GM12878 (cell line): ENCODE measurements around the gene OPN4. TPM values are rescaled to one million over a fixed set of nuclear protein-coding genes. Genes with fewer than 3 reads are reported as not detected.

Experiments
- ATAC-seq: fragments of 200-7000 bp; cut with Tn5 transposase; 3 replicates; pipeline ENCODE4 v1.9.1; 2020; ENCODE audit warnings: mild to moderate bottlenecking, moderate library complexity
- BruUV-seq: library from RNA; stranded (reverse); fragments of 400-500 nt; replicated peaks from 2 replicates; lab custom pipeline; 2021; lab: Mats Ljungman, UMichigan
- CTCF ChIA-PET: fragments of 300-600 bp; sonication (Branson Sonifier 250); formaldehyde crosslinking; extraction: SDS; loops from one replicate; lab custom pipeline; 2021; ENCODE audit warnings: inconsistent platforms; lab: Yijun Ruan, JAX
- POLR2A ChIA-PET: fragments of 350-600 bp; formaldehyde crosslinking; extraction: SDS; loops from one replicate; lab custom pipeline; 2021; ENCODE audit warnings: inconsistent platforms; lab: Charles Lee
- RAD21 ChIA-PET: fragments of 300-600 bp; sonication (Branson Sonifier 250); formaldehyde crosslinking; loops from one replicate; lab custom pipeline; 2023; ENCODE audit warnings: antibody characterized with exemption; ENCODE audit not compliant: unreplicated experiment; lab: Charles Lee
- SMC1A ChIA-PET: fragments of 300-600 bp; sonication (Branson Sonifier 250); formaldehyde crosslinking; loops from one replicate; lab custom pipeline; 2023; ENCODE audit not compliant: unreplicated experiment, uncharacterized antibody; lab: Charles Lee
- DNase-seq: peaks from one replicate; pipeline ENCODE4 v3.0.0-alpha.2; 2011; ENCODE audit warnings: low read depth, low spot score
- FAIRE-seq: peaks from 3 replicates; lab custom pipeline; 2011; peaks lifted over from hg19 to GRCh38; lab: Jason Lieb, UNC
- H2AFZ ChIP-seq: 2 replicates; pipeline ENCODE4 v1.6.0; 2011; ENCODE audit warnings: low read depth, low read length, control low read depth; ENCODE audit not compliant: control insufficient read depth
- H3K27ac ChIP-seq: 2 replicates; pipeline ENCODE4 v1.5.1; 2011; ENCODE audit warnings: control low read depth; ENCODE audit not compliant: control insufficient read depth, insufficient read depth
- H3K27me3 ChIP-seq, 2 experiments: replicated peaks in 1 of 2; 2 replicates each; pipeline versions ENCODE4 v1.6.0 to v1.6.1; 2011; ENCODE audit warnings: low read length in 1 of 2; ENCODE audit not compliant: control insufficient read depth in 2 of 2, insufficient read depth in 2 of 2
- H3K36me3 ChIP-seq, 2 experiments: 2 replicates each; pipeline ENCODE4 v1.5.1; 2011; ENCODE audit warnings: low read length in 1 of 2; ENCODE audit not compliant: control insufficient read depth in 2 of 2, insufficient read depth in 2 of 2
- H3K4me1 ChIP-seq: 2 replicates; pipeline ENCODE4 v1.6.1; 2011; ENCODE audit warnings: mild to moderate bottlenecking, low read length, moderate library complexity, mixed read lengths; ENCODE audit not compliant: control insufficient read depth, insufficient read depth
- H3K4me2 ChIP-seq: 2 replicates; pipeline ENCODE4 v1.6.0; 2011; ENCODE audit warnings: control low read depth; ENCODE audit not compliant: control insufficient read depth, insufficient read depth
- H3K4me3 ChIP-seq: fragments of 200-600 bp; sonication (generic); 2 replicates; pipeline ENCODE4 v1.5.1; 2016
- H3K79me2 ChIP-seq: 2 replicates; pipeline ENCODE4 v1.6.0; 2011; ENCODE audit warnings: low read length; ENCODE audit not compliant: control insufficient read depth, insufficient read depth
- H3K9ac ChIP-seq: 2 replicates; pipeline ENCODE4 v1.8.0; 2011; ENCODE audit warnings: low read length, control low read depth, mixed read lengths; ENCODE audit not compliant: control insufficient read depth, insufficient read depth
- H3K9me3 ChIP-seq: replicated peaks from 3 replicates; pipeline ENCODE4 v1.5.1; 2011; ENCODE audit warnings: mild to moderate bottlenecking, low read length; ENCODE audit not compliant: control insufficient read depth, insufficient read depth
- H4K20me1 ChIP-seq: 2 replicates; pipeline ENCODE4 v1.6.0; 2011; ENCODE audit not compliant: control insufficient read depth, insufficient read depth
- HCFC1 ChIP-seq: fragments of 150-350 bp; IDR thresholded peaks from 2 replicates; pipeline ENCODE4 v1.6.1; 2014; ENCODE audit warnings: low read length
- NBN ChIP-seq: fragments of 450-650 bp; IDR thresholded peaks from 2 replicates; pipeline ENCODE4 v1.6.1; 2016
- RAD21 ChIP-seq: IDR thresholded peaks from 2 replicates; pipeline ENCODE4 v1.6.1; 2011; ENCODE audit warnings: mild to moderate bottlenecking, low read depth, low read length, moderate library complexity; ENCODE audit not compliant: insufficient read depth
- SMARCA5 ChIP-seq: fragments of 450-650 bp; IDR thresholded peaks from 2 replicates; pipeline ENCODE4 v1.6.1; 2017; ENCODE audit warnings: mild to moderate bottlenecking
- YY1 ChIP-seq: IDR thresholded peaks from 2 replicates; pipeline ENCODE4 v1.6.1; 2011; ENCODE audit warnings: low read depth, mild to moderate bottlenecking, low read length
- ZBTB33 ChIP-seq: fragments of 450-650 bp; IDR thresholded peaks from 2 replicates; pipeline ENCODE4 v1.6.1; 2017; ENCODE audit warnings: mild to moderate bottlenecking
- WGBS: methylation state at CpG from one replicate; pipeline ENCODE4 v1.1.6; 2016; ENCODE audit warnings: low lambda C conversion rate; ENCODE audit not compliant: insufficient replicate concordance, insufficient coverage; ENCODE audit errors: missing lambda C conversion rate; 5-methylcytosine and 5-hydroxymethylcytosine counted together
- in situ Hi-C: fragments of 300-500 bp; cut with MboI; formaldehyde crosslinking; loops from 9 replicates; pipeline ENCODE4 v1.14.3; 2018; ENCODE audit warnings: mixed read lengths
- intact Hi-C: fragments of 100-400 bp; cut with micrococcal nuclease; formaldehyde crosslinking; loops from one replicate; pipeline ENCODE4 v1.14.2; 2022; ENCODE audit not compliant: unreplicated experiment
- polyA plus RNA-seq, 11 experiments: library from polyadenylated mRNA; depleted of rRNA in 4 of 11; unstranded in 6 of 11; stranded (reverse) in 5 of 11; fragments of >200 nt; fragmentation: Nextera tagmentation in 4 of 11; fragmentation: Illumina TruSeq in 1 of 11; extraction: Ambion mirVana in 4 of 11; extraction: Trizol in 1 of 11; gene quantifications; 1 replicate in 1 of 11; 2 replicates in 10 of 11; pipeline versions ENCODE4 v1.2.1 to v1.2.3, GENCODE V29; 2011 to 2016; ENCODE audit warnings: inconsistent platforms in 2 of 11, missing spikeins in 2 of 11, low read depth in 1 of 11
- total RNA-seq, 4 experiments: library from RNA; depleted of rRNA in 3 of 4; stranded (reverse); fragments of >200 nt in 3 of 4; fragmentation: Illumina TruSeq in 1 of 4; extraction: Trizol in 1 of 4; gene quantifications; 2 replicates each; pipeline versions ENCODE4 v1.2.1 to v1.2.3, GENCODE V29; 2013 to 2021

Gene OPN4
- total and polyA plus RNA-seq, 10 of the 15 experiments (the other 5 are each of a cell fraction or from before 2014, with no cell fraction given) = not detected

- TF ChIP-seq YY1 (no peak), RAD21 (no peak), ZBTB33 (no peak), NBN (no peak), SMARCA5 (no peak), HCFC1 (no peak)
- CTCF ChIA-PET = interaction anchor here (0.7 to 1.3 kb wide), 3 partner anchors 10 to 206 kb away, joined by 3 to 4 read pairs (median 3); no protein-coding TSS in a partner anchor
Measured at GRCh38 chr10:86699541-86699940, 45.2 kb downstream of the OPN4 start.

More at GRCh38 chr10:86699541-86699940, 45.2 kb downstream of the OPN4 start:
- in situ Hi-C loops = no loop called here
- H3K27me3 ChIP-seq = peaks cover 0 to 2% of the 10 kb centered on the region in 2 experiments; a peak in 2 of 4 replicates
- FAIRE-seq (no peak), ATAC-seq (no peak), DNase-seq (no peak)
- intact Hi-C loops = no loop called here
- H3K4me3 ChIP-seq = no peak overlapping the region
- no peak overlapping the region for H3K4me2 ChIP-seq
- 44% methylated on average over 7 of the region's 8 CpGs for WGBS
- POLR2A ChIA-PET = no interaction called here
- RAD21 ChIA-PET = no interaction called here
- BruUV-seq = no TSS peak
- no peak overlapping the region for H3K27ac ChIP-seq
- no peaks in the 10 kb centered on the region for H4K20me1 ChIP-seq
- H3K9me3 ChIP-seq = no peaks in the 10 kb centered on the region
- H3K79me2 ChIP-seq = no peaks in the 10 kb centered on the region
- H3K9ac ChIP-seq = no peak overlapping the region
- H3K36me3 ChIP-seq = no peaks in the 10 kb centered on the region
- SMC1A ChIA-PET = interaction anchor here (0.8 kb wide), 1 partner anchor 62 kb away, joined by 3 read pairs; no protein-coding TSS in a partner anchor
- H2AFZ ChIP-seq = no peak overlapping the region
- no peaks in the 10 kb centered on the region for H3K4me1 ChIP-seq
